OCI-LY3 (cell line): Measurements from ENCODE around the gene PMF1.

Source experiments
- CTCF ChIP-seq: fragments of 200-600, 300-600 bp; sonication (generic); IDR thresholded peaks from 2 replicates; pipeline ENCODE4 v1.5.1; 2014; ENCODE audit warnings: antibody characterized with exemption, low read length, low read depth
- EZH2phosphoT487 ChIP-seq: fragments of 200-600 bp; shearing (Covaris generic); IDR thresholded peaks from 2 replicates; pipeline ENCODE4 v1.6.1; 2018; ENCODE audit warnings: antibody characterized with exemption, mixed run types, low read depth

GRCh38 chr1:156259805-156260204 lies 47.0 kb downstream of the PMF1 start:
- TF ChIP-seq CTCF (peak; percentile 31; the same call in 1 of the 2 replicates), EZH2phosphoT487 (no peak)
